GM12874 (cell line): ENCODE results near the gene PROM1.

Source experiments
- TF ChIP-seq, protein P1 (sequence below): IDR thresholded peaks from 2 replicates; pipeline ENCODE4 v1.5.1; 2011; ENCODE audit warnings: low read depth, mild to moderate bottlenecking, control low read depth, low read length, moderate library complexity; ENCODE audit not compliant: insufficient read depth

PROM1 gene

DNA sequence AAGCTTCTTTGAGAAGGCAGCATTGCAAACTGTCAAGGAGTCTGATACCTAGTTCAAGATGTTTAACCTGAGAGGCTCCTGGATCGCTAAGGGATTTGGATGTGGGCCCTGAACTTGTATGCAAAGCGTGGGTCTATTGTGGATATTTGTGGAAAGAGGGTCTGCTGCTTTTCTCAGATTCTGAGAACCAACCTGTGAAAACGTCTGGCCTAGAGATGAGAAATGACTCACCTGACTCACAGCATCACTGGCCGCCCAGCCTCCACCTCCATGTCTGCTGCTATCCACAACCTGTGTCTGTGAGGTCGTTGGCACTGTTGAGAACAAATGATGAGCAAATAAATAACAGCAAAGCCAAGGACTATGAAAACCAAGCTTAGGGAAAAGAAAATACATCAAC, 33.3 kb upstream of the PROM1 start:
- TF ChIP-seq, protein P1, sequence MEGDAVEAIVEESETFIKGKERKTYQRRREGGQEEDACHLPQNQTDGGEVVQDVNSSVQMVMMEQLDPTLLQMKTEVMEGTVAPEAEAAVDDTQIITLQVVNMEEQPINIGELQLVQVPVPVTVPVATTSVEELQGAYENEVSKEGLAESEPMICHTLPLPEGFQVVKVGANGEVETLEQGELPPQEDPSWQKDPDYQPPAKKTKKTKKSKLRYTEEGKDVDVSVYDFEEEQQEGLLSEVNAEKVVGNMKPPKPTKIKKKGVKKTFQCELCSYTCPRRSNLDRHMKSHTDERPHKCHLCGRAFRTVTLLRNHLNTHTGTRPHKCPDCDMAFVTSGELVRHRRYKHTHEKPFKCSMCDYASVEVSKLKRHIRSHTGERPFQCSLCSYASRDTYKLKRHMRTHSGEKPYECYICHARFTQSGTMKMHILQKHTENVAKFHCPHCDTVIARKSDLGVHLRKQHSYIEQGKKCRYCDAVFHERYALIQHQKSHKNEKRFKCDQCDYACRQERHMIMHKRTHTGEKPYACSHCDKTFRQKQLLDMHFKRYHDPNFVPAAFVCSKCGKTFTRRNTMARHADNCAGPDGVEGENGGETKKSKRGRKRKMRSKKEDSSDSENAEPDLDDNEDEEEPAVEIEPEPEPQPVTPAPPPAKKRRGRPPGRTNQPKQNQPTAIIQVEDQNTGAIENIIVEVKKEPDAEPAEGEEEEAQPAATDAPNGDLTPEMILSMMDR, result no peak

DNA sequence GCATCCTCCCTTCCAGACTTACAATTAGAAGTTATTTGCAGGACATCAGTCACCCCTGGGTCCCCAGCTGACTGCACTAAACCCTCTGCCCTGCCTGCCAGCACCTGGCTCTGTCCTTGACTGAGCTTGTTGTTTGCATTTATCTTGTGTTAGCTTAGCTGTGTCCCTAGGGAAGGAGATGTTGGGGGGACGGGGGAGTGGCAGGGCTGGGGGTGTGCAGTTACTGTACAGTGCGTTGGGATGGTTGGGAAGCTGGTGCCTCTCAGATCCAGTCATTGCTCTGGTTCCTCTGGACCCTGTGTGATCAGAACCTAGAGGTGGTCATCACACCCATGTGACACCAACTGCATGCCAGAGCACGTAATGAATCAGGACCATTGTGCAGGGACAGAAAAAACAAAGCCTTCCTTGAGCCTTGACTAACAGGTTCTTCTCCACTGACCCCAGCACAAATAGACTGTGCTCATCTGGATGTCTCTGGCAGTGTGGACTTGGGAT, 32.7 kb upstream of the PROM1 start:
- TF ChIP-seq, protein P1, result no peak

DNA sequence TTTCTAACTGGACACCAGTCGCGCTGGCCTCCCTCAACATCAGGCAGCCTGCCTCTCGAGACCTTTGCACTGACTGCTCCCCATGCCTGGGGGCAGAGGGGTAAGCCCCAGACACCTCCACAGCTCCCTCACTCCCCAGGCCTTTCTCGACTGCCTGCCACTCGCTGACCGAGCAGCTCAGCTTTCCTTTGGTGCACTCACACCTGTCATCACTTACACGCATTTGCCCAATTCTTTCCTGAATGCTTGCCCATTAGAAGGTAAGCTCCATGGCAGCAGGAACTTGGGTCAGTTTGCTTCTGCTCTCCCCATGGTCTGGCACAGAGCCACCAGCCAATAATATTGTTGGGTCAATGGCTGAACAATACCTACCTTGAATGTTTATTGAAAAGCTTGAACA, 32.2 kb upstream of the PROM1 start:
- TF ChIP-seq, protein P1, result no peak

DNA sequence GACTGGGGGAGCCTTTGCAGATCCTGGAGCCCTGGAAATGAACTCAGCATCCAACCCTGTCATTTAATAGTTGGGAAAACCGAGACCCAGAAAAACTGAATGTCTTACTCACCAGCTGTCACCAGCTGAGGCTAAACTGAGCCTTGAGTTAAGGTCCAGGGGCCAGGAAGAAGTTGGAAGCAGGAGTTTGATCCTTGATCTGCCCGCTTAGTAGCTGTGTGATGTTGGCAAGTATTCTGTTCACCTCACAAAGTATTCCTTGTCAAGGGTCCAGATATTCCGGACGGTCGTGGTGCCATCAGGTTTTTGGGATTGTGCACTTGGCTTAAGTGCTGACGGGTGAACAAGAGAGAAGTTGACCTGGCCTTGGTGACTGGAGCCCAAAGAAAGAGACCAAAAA, 30.7 kb upstream of the PROM1 start:
- TF ChIP-seq, protein P1, result no peak

DNA sequence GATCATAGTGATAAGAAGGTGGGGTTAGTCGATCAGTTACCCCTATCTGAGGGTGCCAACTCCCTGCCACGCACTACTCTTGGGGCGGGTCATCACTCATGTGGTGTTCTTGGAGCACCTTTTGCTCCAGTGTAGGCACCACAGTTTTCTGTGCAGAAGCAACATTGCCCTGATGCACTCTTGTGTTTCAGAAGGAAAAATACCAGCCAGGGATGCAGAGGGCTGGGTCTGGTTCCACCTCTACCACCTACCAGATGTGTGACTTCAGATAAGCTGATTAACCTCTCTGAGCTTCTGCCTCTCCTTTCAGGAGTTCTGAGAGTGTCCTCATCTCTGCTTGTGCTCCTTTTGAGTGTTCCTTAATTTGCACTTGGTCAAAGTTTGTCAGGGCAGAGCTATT, 29.9 kb upstream of the PROM1 start:
- TF ChIP-seq, protein P1, result no peak

DNA sequence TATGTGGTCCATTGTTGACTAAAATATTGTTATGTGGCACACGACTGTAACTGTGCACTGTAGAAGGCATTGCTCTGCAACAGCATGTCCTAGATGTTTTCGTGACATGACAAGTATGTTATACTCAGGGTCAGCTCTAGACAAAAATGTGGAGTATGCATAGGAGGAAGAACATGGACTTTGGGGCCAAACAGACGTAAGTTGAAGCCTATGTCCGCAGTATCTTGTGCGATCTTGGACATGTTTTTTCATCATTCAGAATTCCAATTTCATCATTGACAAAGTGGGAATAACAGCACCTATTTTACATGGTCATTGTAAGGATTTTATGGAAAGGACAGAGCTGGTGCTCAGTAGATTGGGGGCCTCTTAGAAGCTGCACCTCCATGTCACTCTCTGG, 27.7 kb upstream of the PROM1 start:
- TF ChIP-seq, protein P1, result no peak

DNA sequence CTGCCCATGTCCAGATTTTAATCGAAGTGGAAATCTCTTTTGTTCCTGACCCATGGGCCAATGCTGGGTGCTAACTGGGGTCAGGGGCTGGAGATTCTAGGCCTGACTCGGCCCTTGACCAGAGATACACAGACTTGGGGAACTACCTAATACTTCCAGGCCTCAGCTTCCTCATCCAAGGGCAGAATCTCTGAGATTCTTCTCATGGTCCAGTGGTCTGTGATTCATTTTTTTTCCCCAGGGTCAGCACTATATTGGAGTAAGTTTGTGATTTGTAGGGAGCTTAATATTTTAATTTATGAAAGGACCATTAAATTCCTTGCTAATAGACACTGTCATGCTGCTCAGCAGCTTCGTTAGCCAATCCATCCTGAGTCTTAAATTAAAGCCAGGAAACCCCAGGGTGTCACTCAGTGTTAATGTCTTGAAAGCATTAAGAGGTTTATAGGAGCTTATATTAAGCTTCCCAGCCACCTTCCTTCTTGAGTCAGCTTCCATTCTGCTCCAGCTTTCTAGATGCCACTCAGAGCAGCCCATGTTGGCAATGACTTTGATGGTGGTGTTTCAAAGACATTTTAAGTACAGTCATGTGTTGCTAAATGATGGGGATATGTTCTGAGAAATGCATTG, 27.0 kb upstream of the PROM1 start:
- TF ChIP-seq, protein P1, result no peak
